HUES6 (cell line): Measurements from ENCODE around the gene EIF5B.

Experiments
- H3K27ac ChIP-seq: 2 replicates; pipeline ENCODE4 v1.7.0; 2013; ENCODE audit warnings: low read depth, mild to moderate bottlenecking, low read length, inconsistent platforms
- H3K27me3 ChIP-seq: 2 replicates; pipeline ENCODE4 v1.6.1; 2013; ENCODE audit warnings: low read length; ENCODE audit not compliant: control insufficient read depth, insufficient read depth
- H3K36me3 ChIP-seq: 2 replicates; pipeline ENCODE4 v1.6.1; 2013; ENCODE audit warnings: low read length; ENCODE audit not compliant: control insufficient read depth, insufficient read depth
- H3K4me1 ChIP-seq: 2 replicates; pipeline ENCODE4 v1.6.1; 2013; ENCODE audit warnings: low read length; ENCODE audit not compliant: control insufficient read depth, insufficient read depth
- H3K4me3 ChIP-seq: 2 replicates; pipeline ENCODE4 v1.5.1; 2013; ENCODE audit warnings: low read depth, low read length
- H3K9ac ChIP-seq: one replicate; pipeline ENCODE4 v1.6.1; 2013; ENCODE audit warnings: mild to moderate bottlenecking, low read length
- H3K9me3 ChIP-seq: 2 replicates; pipeline ENCODE4 v1.6.1; 2013; ENCODE audit warnings: low read depth, low read length; ENCODE audit not compliant: control insufficient read depth, insufficient read depth

EIF5B gene

DNA sequence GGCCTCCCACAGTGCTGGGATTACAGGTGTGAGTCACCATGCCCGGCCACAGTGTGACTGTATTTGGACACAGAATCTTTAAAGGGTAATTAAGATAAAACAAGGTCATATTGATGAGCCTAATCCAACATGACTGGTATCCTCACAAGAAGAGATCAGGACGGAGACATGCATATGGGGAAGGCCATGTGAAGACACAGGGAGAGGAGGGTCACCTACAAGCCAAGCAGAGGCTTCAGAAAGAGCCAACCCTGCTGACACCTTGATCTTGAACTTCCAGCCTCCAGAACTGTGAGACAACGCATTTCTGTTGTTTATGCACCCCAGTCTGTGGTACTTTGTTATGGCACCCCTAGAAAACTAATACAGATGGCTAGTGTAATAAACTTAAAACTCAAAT is 80.2 kb downstream of the EIF5B start:
- H3K4me3 ChIP-seq: no peak overlapping the region
- H3K27ac ChIP-seq: no peak overlapping the region
- H3K36me3 ChIP-seq: peaks cover 93% of the 10 kb centered on the region
- no peaks in the 10 kb centered on the region for H3K9me3 ChIP-seq
- H3K27me3 ChIP-seq: no peaks in the 10 kb centered on the region
- H3K4me1 ChIP-seq: no peaks in the 10 kb centered on the region
- H3K9ac ChIP-seq: no peak overlapping the region

DNA sequence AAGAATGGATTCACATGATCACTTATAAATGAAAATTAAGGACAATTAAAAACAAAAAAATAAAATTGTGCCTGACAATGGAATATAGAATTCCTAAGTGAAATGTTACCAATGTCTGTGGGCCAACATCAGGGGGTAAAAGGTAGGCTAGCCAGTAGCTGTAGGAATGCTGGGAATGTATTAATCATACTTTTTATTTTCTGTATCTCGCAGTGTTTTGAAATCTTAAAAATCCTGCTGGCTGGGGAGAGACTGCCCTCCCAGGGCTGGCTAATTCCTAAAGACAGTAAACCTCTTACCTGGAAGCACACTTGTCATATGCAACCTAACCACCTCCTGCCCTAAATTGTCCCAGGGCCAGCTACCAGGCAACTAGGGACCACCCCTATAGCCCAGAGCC is 82.8 kb downstream of the EIF5B start:
- Histone ChIP-seq H3K9me3 (no peaks in the 10 kb centered on the region), H3K4me1 (no peaks in the 10 kb centered on the region), H3K27ac (no peak overlapping the region), H3K36me3 (peaks cover 93% of the 10 kb centered on the region), H3K4me3 (no peak overlapping the region), H3K27me3 (no peaks in the 10 kb centered on the region), H3K9ac (no peak overlapping the region)

GRCh38 chr2:99420751-99421299 is 83.6 kb downstream of the EIF5B start:
- no peak overlapping the region for H3K9ac ChIP-seq
- no peaks in the 10 kb centered on the region for H3K27me3 ChIP-seq
- H3K36me3 ChIP-seq: peaks cover 93% of the 10 kb centered on the region
- H3K4me3 ChIP-seq: no peak overlapping the region
- no peak overlapping the region for H3K27ac ChIP-seq
- no peaks in the 10 kb centered on the region for H3K9me3 ChIP-seq
- no peaks in the 10 kb centered on the region for H3K4me1 ChIP-seq

- H3K4me1 ChIP-seq: no peaks in the 10 kb centered on the region
- no peak overlapping the region for H3K4me3 ChIP-seq
- no peak overlapping the region for H3K9ac ChIP-seq
- H3K27me3 ChIP-seq: no peaks in the 10 kb centered on the region
- peaks cover 89% of the 10 kb centered on the region for H3K36me3 ChIP-seq
- H3K27ac ChIP-seq: no peak overlapping the region
- no peaks in the 10 kb centered on the region for H3K9me3 ChIP-seq
Measured at GRCh38 chr2:99421469-99421868, 84.3 kb downstream of the EIF5B start.

DNA sequence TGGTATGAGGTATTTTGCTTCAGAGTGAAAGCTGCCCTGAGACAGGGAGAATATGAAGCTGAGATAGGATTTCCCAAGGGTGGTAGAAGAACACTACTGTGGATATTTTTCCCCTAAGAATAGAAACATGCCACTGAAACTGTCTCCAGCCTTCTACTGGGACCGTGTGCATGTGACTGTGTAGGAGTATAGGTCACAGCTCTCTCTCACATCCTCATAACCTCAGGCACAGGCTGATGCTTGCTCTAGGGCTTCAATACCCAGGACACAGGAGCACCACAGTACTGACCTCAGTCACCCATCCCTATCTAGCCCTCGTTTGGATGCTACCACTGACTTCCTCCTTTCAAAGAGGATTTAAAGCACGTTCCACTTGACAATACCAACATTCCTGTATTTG is 85.4 kb downstream of the EIF5B start:
- H3K4me1 ChIP-seq: no peaks in the 10 kb centered on the region
- no peaks in the 10 kb centered on the region for H3K9me3 ChIP-seq
- no peak overlapping the region for H3K9ac ChIP-seq
- peaks cover 90% of the 10 kb centered on the region for H3K36me3 ChIP-seq
- no peaks in the 10 kb centered on the region for H3K27me3 ChIP-seq
- no peak overlapping the region for H3K27ac ChIP-seq
- no peak overlapping the region for H3K4me3 ChIP-seq

- H3K36me3 ChIP-seq: peaks cover 88% of the 10 kb centered on the region
Measured at GRCh38 chr2:99424371-99424770, 87.2 kb downstream of the EIF5B start.

GRCh38 chr2:99425022-99425421 is 87.8 kb downstream of the EIF5B start:
- Histone ChIP-seq H3K27me3 (no peaks in the 10 kb centered on the region), H3K9ac (no peak overlapping the region), H3K9me3 (no peaks in the 10 kb centered on the region), H3K36me3 (peaks cover 86% of the 10 kb centered on the region), H3K4me3 (no peak overlapping the region), H3K4me1 (no peaks in the 10 kb centered on the region), H3K27ac (no peak overlapping the region)

More at GRCh38 chr2:99424371-99424770, 87.2 kb downstream of the EIF5B start:
- H3K27ac ChIP-seq: no peak overlapping the region
- H3K9me3 ChIP-seq: no peaks in the 10 kb centered on the region
- no peaks in the 10 kb centered on the region for H3K4me1 ChIP-seq
- H3K27me3 ChIP-seq: no peaks in the 10 kb centered on the region
- no peak overlapping the region for H3K4me3 ChIP-seq
- no peak overlapping the region for H3K9ac ChIP-seq

- Histone ChIP-seq H3K27ac (no peak overlapping the region), H3K4me3 (no peak overlapping the region), H3K9me3 (no peaks in the 10 kb centered on the region), H3K4me1 (no peaks in the 10 kb centered on the region), H3K9ac (no peak overlapping the region), H3K27me3 (no peaks in the 10 kb centered on the region), H3K36me3 (peaks cover 59% of the 10 kb centered on the region)
Measured at GRCh38 chr2:99430614-99431291, 93.6 kb downstream of the EIF5B start.

GRCh38 chr2:99431587-99432275 is 94.5 kb downstream of the EIF5B start:
- H3K4me3 ChIP-seq: no peak overlapping the region
- peaks cover 56% of the 10 kb centered on the region for H3K36me3 ChIP-seq
- H3K27ac ChIP-seq: no peak overlapping the region
- no peak overlapping the region for H3K9ac ChIP-seq
- H3K27me3 ChIP-seq: no peaks in the 10 kb centered on the region
- no peaks in the 10 kb centered on the region for H3K9me3 ChIP-seq
- H3K4me1 ChIP-seq: no peaks in the 10 kb centered on the region

DNA sequence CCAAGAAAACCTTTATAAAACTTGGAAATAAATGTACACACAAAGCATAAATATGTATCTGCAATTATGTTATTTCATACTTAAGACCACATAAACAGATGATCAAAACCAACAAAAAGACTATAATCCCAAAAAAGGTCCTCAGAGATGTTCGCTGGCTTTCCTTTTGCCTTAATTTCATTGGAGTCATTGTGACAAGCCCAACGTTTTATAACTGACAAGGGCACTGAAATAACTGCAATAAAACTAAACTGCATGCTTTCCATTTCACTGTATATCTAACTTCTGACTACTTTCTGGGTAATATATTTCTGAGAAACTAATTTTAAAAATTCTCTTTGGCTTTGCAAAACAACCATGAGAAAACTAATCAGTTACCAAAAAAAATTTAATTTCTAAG is 96.2 kb downstream of the EIF5B start:
- H3K9ac ChIP-seq: no peak overlapping the region
- H3K36me3 ChIP-seq: peaks cover 51% of the 10 kb centered on the region
- no peaks in the 10 kb centered on the region for H3K9me3 ChIP-seq
- no peaks in the 10 kb centered on the region for H3K27me3 ChIP-seq
- H3K4me1 ChIP-seq: no peaks in the 10 kb centered on the region
- H3K4me3 ChIP-seq: no peak overlapping the region
- no peak overlapping the region for H3K27ac ChIP-seq

- no peak overlapping the region for H3K4me3 ChIP-seq
- H3K9ac ChIP-seq: no peak overlapping the region
- no peaks in the 10 kb centered on the region for H3K27me3 ChIP-seq
- H3K9me3 ChIP-seq: no peaks in the 10 kb centered on the region
- H3K36me3 ChIP-seq: peaks cover 30% of the 10 kb centered on the region
- H3K27ac ChIP-seq: no peak overlapping the region
- H3K4me1 ChIP-seq: peaks cover 25% of the 10 kb centered on the region
Measured at GRCh38 chr2:99436874-99437273, 99.7 kb downstream of the EIF5B start.
